ENCODE measurements around the gene SOHLH1.

DNA sequence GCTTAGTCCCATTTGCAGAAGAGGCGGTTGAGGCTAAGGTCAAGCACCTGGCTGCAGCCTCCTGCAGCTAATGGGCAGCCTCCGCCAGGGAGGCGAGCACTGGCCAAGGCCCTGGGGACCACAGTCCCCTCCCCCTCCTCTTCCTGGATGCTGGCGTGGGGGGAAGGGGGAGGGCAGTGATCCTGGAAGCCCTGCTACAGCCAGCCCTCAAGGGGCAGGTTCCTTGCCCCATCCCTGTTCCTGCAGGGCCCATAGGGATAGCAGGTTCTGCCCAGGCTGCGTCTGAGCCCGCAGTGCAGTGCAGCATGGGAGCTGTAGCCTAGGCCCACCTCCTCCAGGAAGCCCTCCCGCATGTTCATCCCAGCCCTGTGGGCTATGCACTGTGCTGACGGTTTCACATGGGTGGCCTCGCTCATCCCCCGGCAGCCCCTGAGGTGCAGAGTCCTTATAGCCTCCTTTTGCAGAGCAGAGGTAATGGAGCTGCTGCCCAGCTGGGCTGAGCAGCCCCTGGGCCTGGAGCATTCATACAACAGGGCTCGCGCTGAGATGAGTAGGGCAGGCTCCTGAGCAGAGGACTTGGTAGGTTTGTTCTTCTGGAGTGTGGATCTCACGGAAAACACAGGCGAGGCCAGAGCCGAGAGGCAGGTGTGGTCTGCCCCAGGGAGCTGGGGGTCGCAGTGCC lies 38.7 kb upstream of the SOHLH1 start:
- TF ChIP-seq, protein P1, sequence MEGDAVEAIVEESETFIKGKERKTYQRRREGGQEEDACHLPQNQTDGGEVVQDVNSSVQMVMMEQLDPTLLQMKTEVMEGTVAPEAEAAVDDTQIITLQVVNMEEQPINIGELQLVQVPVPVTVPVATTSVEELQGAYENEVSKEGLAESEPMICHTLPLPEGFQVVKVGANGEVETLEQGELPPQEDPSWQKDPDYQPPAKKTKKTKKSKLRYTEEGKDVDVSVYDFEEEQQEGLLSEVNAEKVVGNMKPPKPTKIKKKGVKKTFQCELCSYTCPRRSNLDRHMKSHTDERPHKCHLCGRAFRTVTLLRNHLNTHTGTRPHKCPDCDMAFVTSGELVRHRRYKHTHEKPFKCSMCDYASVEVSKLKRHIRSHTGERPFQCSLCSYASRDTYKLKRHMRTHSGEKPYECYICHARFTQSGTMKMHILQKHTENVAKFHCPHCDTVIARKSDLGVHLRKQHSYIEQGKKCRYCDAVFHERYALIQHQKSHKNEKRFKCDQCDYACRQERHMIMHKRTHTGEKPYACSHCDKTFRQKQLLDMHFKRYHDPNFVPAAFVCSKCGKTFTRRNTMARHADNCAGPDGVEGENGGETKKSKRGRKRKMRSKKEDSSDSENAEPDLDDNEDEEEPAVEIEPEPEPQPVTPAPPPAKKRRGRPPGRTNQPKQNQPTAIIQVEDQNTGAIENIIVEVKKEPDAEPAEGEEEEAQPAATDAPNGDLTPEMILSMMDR (conservative IDR thresholded peaks at IDR 0.05 in 1 of 2, IDR thresholded peaks at IDR 0.05 in 1 of 2; ENCODE audit: low read depth in 1 of 2, low read length in 2 of 2) = no peak
- TF ChIP-seq EZH2 (IDR thresholded peaks at IDR 0.05; ENCODE audit: low read length, missing control alignments) = no peak

Measured in fibroblast of lung (primary cell).